K562 (cell line): ENCODE results near the gene KLF1. TPM values are rescaled to one million over a fixed set of nuclear protein-coding genes. Genes with fewer than 3 reads are reported as not detected.

ENCODE experiments used
- ELF2 ChIP-seq: fragments of 250-450 bp; sonication (Bioruptor Pico); IDR thresholded peaks from 2 replicates; pipeline ENCODE4 v1.5.0; 2021; ENCODE audit warnings: mild to moderate bottlenecking
- GABPB2 ChIP-seq: fragments of 250-450 bp; sonication (Bioruptor Pico); conservative IDR thresholded peaks from 2 replicates; pipeline ENCODE4 v1.5.1; 2021; ENCODE audit warnings: mild to moderate bottlenecking
- MED1 ChIP-seq: sonication (generic); formaldehyde crosslinking; IDR thresholded peaks from 2 replicates; pipeline ENCODE4 v1.8.1; 2023; ENCODE audit warnings: missing genetic modification reagents, borderline replicate concordance
- NELFE ChIP-seq: IDR thresholded peaks from 2 replicates; pipeline ENCODE4 v1.6.1; 2011; ENCODE audit warnings: mild to moderate bottlenecking; ENCODE audit not compliant: insufficient read depth, insufficient read length
- NFRKB ChIP-seq: fragments of 450-650 bp; IDR thresholded peaks from 2 replicates; pipeline ENCODE4 v1.6.1; 2016; ENCODE audit warnings: low read depth
- PPARD ChIP-seq: fragments of 250-450 bp; sonication (Bioruptor Pico); IDR thresholded peaks from 2 replicates; pipeline ENCODE4 v1.8.0; 2022; ENCODE audit warnings: inconsistent platforms, mild to moderate bottlenecking, moderate library complexity
- RREB1 ChIP-seq: fragments of 250-450 bp; sonication (Bioruptor Pico); IDR thresholded peaks from 2 replicates; pipeline ENCODE4 v1.4.0; 2020
- THAP12 ChIP-seq: fragments of 250-450 bp; sonication (Bioruptor Pico); IDR thresholded peaks from 2 replicates; pipeline ENCODE4 v1.9.0; 2021; ENCODE audit warnings: mild to moderate bottlenecking, inconsistent platforms
- ZFP36 ChIP-seq: fragments of 150-350 bp; IDR thresholded peaks from 2 replicates; pipeline ENCODE4 v1.6.1; 2018; ENCODE audit warnings: low read length, low read depth; ENCODE audit not compliant: partially characterized antibody
- ZNF239 ChIP-seq: fragments of 250-450 bp; sonication (Bioruptor Pico); IDR thresholded peaks from 2 replicates; pipeline ENCODE4 v1.4.0; 2020; ENCODE audit warnings: mild to moderate bottlenecking
- ZNF253 ChIP-seq: fragments of 250-450 bp; sonication (Bioruptor Pico); conservative IDR thresholded peaks from 2 replicates; pipeline ENCODE4 v1.6.1; 2021; ENCODE audit warnings: mild to moderate bottlenecking
- ZNF274 ChIP-seq: IDR thresholded peaks from 2 replicates; pipeline ENCODE4 v1.6.1; 2011; ENCODE audit warnings: low read depth, mild to moderate bottlenecking, low read length, moderate library complexity, borderline replicate concordance
- ZNF431 ChIP-seq: sonication (generic); formaldehyde crosslinking; IDR thresholded peaks from 2 replicates; pipeline ENCODE4 v1.8.0; 2022; ENCODE audit warnings: mild to moderate bottlenecking, missing genetic modification reagents
- ZNF766 ChIP-seq: fragments of 200-800 bp; sonication (Bioruptor generic); conservative IDR thresholded peaks from 2 replicates; pipeline ENCODE4 v1.6.1; 2016; ENCODE audit warnings: missing genetic modification characterization, missing compliant biosample characterization
- ZZZ3 ChIP-seq: fragments of 450-650 bp; IDR thresholded peaks from 2 replicates; pipeline ENCODE4 v1.6.1; 2016; ENCODE audit warnings: antibody characterized with exemption, mild to moderate bottlenecking, moderate library complexity
- polyA plus RNA-seq, 8 experiments: library from polyadenylated mRNA; depleted of rRNA in 4 of 8; stranded (reverse) in 5 of 8; unstranded in 3 of 8; fragments of >200 nt; fragmentation: Nextera tagmentation in 2 of 8; fragmentation: Illumina TruSeq in 1 of 8; extraction: Ambion mirVana in 2 of 8; extraction: Trizol in 1 of 8; gene quantifications; 2 replicates each; pipeline versions ENCODE4 v1.2.1 to v1.2.3, GENCODE V29; 2011 to 2014; ENCODE audit warnings: inconsistent platforms in 1 of 8, missing spikeins in 1 of 8
- total RNA-seq, 7 experiments: library from RNA; depleted of rRNA in 6 of 7; stranded (reverse); fragments of >200 nt in 6 of 7; fragmentation: Illumina TruSeq in 2 of 7; extraction: Trizol in 2 of 7; gene quantifications; 2 replicates each; pipeline versions ENCODE4 v1.2.1 to v1.2.3, GENCODE V29; 2011 to 2021; ENCODE audit warnings: low replicate concordance in 1 of 7
- TF ChIP-seq, protein P1 (sequence below): IDR thresholded peaks from 2 replicates; pipeline ENCODE4 v1.6.1; 2012; ENCODE audit warnings: low read depth, low read length, improper control_type of control experiment, borderline replicate concordance

KLF1 gene
- total and polyA plus RNA-seq, 9 of the 15 experiments (the other 6 are each of a cell fraction or from before 2014, with no cell fraction given) = 8.4 to 163 (median 47.3) TPM

- TF ChIP-seq RREB1 (CRISPR knock-in tag) (peak; percentile 30; the same call in 1 of the 2 replicates), MED1 (no peak), ZNF253 (no peak), PPARD (no peak), ZNF431 (peak; percentile 73; the same call in 1 of the 2 replicates), GABPB2 (CRISPR knock-in tag) (no peak), ELF2 (CRISPR knock-in tag) (no peak), THAP12 (CRISPR knock-in tag) (no peak), ZFP36 (no peak), NELFE (no peak), ZNF274 (no peak), ZNF766 (CRISPR knock-in tag) (no peak), ZNF239 (CRISPR knock-in tag) (no peak), NFRKB (peak; percentile 71; the same call in 1 of the 2 replicates), ZZZ3 (no peak)
- TF ChIP-seq, protein P1, sequence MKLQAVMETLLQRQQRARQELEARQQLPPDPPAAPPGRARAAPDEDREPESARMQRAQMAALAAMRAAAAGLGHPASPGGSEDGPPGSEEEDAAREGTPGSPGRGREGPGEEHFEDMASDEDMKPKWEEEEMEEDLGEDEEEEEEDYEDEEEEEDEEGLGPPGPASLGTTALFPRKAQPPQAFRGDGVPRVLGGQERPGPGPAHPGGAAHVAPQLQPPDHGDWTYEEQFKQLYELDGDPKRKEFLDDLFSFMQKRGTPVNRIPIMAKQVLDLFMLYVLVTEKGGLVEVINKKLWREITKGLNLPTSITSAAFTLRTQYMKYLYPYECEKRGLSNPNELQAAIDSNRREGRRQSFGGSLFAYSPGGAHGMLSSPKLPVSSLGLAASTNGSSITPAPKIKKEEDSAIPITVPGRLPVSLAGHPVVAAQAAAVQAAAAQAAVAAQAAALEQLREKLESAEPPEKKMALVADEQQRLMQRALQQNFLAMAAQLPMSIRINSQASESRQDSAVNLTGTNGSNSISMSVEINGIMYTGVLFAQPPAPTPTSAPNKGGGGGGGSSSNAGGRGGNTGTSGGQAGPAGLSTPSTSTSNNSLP = no peak
Measured at GRCh38 chr19:12884926-12885748, 1.9 kb downstream of the KLF1 start (continued).
